ENCODE data around the gene LPAR1.

GRCh38 chr9:111038331-111039230 lies at the start of gene LPAR1:
- TF ChIP-seq POLR2A (IDR thresholded peaks at IDR 0.05) (no peak), CTCF (IDR thresholded peaks at IDR 0.05) (no peak)

Measured in lower leg skin (tissue), 3 donors.